Activated CD8-positive, alpha-beta memory T cell treated with anti-CD3 and anti-CD28 coated beads for 36 hours (primary cell): ENCODE measurements around the gene DIP2C. TPM values are rescaled to one million over a fixed set of nuclear protein-coding genes. Genes with fewer than 3 reads are reported as not detected.

ENCODE experiments used
- CTCF ChIA-PET: fragments of 350-600 bp; sonication (Branson Sonifier 250); formaldehyde crosslinking; loops from one replicate; lab custom pipeline; 2021; ENCODE audit warnings: antibody characterized with exemption; lab: Charles Lee
- POLR2A ChIA-PET: fragments of 350-600 bp; sonication (Branson Sonifier 250); formaldehyde crosslinking; loops from one replicate; lab custom pipeline; 2021; ENCODE audit warnings: antibody characterized with exemption; lab: Charles Lee
- total RNA-seq, 2 experiments: library from RNA; stranded (reverse); gene quantifications; one replicate each; pipeline ENCODE4 v1.2.3, GENCODE V29; 2021

DIP2C gene
- total RNA-seq, 2 experiments from 2014 or later: 0.08 TPM

DNA sequence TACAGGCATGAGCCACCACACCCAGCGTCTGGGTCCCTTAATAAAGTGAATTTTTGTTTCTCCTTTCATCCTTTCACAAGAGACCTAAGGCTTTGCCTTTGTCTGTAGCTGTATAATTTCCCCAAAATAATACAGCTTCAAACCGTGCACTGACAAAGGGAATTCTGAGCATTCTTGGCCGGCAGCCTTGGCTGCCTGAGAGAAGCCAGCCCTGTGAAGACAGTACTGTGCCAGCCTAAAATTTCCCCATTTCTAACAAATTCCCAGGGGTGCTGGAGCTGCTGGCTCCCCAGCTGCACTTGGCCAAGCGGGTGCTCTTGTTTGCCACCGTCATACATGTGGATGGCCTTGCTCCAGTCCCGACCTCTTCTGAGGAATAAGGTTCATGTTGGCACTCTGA lies 448.0 kb downstream of the DIP2C start:
- ChIA-PET POLR2A (no interaction called here), CTCF (no interaction called here)

GRCh38 chr10:239109-239508 lies 450.4 kb downstream of the DIP2C start:
- ChIA-PET POLR2A (no interaction called here), CTCF (no interaction called here)

GRCh38 chr10:235915-236314 lies 453.6 kb downstream of the DIP2C start:
- POLR2A ChIA-PET: no interaction called here
- CTCF ChIA-PET: no interaction called here

DNA sequence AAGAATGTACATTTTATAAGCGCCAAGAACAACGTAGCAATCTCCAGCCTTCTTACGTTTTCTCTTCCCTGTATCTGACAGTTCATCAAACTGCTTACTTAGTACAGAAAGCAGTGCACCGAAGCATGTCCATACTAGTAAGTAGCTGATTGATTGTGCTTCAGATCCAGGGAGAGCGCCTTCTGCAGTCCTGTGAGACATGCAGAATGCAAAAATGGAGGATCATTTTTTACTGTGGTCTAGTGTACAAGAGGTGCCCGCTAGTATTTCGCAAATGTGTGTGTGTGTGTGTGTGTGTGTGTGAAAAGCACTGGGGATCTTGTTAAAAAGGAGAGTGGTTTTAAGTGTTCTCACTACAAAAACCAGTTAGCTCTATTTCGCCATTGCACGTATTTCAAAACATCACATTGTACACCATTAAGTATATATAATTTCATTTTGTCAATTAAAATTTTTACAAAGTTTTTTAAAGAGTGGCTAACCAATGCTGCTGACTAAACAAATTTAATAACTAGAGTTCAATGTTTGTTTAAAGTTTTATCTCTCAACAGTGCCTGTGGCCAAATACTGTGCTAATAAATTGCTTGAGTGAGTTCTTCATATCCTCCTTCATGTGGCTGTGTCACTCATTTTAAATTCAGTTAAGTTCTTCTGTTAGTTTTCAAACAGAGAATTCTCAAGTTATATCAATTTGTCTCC lies 454.6 kb downstream of the DIP2C start:
- POLR2A ChIA-PET: no interaction called here
- CTCF ChIA-PET: no interaction called here

GRCh38 chr10:232878-233277 lies 456.6 kb downstream of the DIP2C start:
- POLR2A ChIA-PET: no interaction called here
- CTCF ChIA-PET: no interaction called here

GRCh38 chr10:232061-232460 lies 457.4 kb downstream of the DIP2C start:
- CTCF ChIA-PET: no interaction called here
- POLR2A ChIA-PET: no interaction called here

DNA sequence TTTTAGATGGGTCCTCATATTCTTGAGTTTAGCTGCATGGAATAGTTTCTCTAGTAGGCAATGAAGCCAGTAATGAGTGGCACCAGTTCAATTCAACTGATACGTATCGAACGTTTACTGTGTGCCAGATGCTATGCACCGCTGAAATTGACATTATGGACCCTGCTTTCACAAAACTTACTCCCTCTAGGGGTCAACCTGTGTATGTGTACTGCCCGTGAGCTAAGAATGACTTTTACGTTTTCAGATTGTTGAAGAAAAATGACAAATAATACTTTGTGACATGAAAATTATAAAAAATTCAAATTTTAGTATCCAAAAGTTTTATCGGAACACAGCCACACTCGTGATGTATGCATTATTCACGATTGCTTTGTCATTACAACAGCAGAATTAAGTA lies 458.7 kb downstream of the DIP2C start:
- ChIA-PET POLR2A (no interaction called here), CTCF (interaction anchor here (1.5 kb wide), 1 partner anchor 19 kb away, joined by 3 read pairs; no protein-coding TSS in a partner anchor)

- CTCF ChIA-PET: no interaction called here
- POLR2A ChIA-PET: no interaction called here
These were observed 461.1 kb downstream of the DIP2C start for GRCh38 chr10:228366-228765.

DNA sequence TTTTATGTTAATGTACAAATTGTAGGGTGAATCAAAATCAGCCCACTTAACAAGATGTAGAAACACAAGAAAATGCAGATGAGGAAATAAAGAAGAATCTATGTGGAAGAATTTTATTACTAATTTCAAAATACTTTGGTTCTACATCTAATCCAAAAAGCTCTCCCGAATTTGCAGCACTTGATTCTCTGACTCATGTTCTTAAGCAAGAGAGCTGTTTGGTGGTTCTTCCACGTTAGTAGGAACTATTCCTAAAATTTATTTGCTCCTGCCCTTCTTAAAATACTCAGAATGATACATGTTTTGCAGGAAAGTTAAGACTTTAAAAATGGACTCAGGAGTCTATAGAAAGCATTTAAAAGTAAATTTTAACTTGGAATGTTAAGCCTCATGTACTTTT lies 462.5 kb downstream of the DIP2C start:
- ChIA-PET CTCF (no interaction called here), POLR2A (no interaction called here)

DNA sequence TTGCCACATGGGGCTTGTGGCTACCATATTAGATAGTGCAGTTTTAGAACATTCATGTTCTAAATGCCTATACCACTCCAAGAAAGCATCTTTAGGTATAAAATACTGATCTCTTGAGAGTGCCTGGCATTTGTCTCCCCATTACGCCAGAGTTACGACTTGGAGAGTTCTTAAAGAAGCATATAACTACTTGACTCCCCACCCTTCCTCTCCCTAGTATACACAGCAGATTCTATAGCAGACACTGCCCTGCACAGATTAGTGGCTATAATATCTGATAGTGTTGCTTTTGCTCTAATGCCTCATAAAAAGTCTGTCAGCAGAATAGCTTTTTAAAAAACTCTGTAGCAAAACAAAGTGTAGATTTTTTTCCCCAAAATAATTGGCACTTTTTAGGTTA lies 463.4 kb downstream of the DIP2C start:
- ChIA-PET CTCF (no interaction called here), POLR2A (no interaction called here)

DNA sequence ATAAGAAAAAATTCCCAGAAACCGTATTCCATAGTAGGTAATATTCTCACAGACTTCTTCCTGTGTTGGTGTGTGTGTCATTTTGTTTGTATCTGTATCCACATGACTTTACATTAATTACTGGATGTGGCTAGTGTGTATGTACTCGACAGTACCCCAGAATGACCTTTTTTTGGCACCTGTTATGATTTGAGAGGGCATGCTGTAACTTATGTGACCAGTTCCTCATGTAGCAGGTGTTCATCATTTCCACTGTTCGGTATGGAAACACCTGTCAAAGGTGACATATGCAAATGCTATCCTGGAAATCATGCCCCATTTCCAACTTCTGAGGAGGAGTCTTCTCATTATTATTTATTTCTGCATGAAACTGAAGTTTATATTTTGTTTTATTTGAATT lies 464.9 kb downstream of the DIP2C start:
- CTCF ChIA-PET: no interaction called here
- POLR2A ChIA-PET: no interaction called here

Other genes starting within 250 kb of the DIP2C start
- gene LARP4B, start 242.0 kb upstream of the DIP2C start, total RNA-seq: 100 to 1,000 TPM; 127 to 137 TPM